HepG2 (cell line): Measurements from ENCODE around the gene SLC43A1. TPM values are rescaled to one million over a fixed set of nuclear protein-coding genes. Genes with fewer than 3 reads are reported as not detected.

Experiments used
- ATAC-seq: fragments of 200-7000 bp; cut with Tn5 transposase; 3 replicates; pipeline ENCODE4 v1.9.1; 2020; ENCODE audit warnings: mild to moderate bottlenecking, moderate library complexity
- BruUV-seq: library from RNA; stranded (reverse); fragments of 400-500 nt; replicated peaks from 2 replicates; lab custom pipeline; 2021; lab: Mats Ljungman, UMichigan
- CTCF ChIA-PET: fragments of 300-600 bp; formaldehyde crosslinking; extraction: SDS; loops from one replicate; lab custom pipeline; 2021; ENCODE audit warnings: low total read pairs, inconsistent platforms, low intra/inter-chr PET ratio; lab: Yijun Ruan, JAX
- POLR2A ChIA-PET: fragments of 350-600 bp; sonication (Branson Sonifier 250); formaldehyde crosslinking; loops from one replicate; lab custom pipeline; 2020; ENCODE audit warnings: antibody characterized with exemption, inconsistent platforms; lab: Yijun Ruan, JAX
- DNase-seq: peaks from one replicate; pipeline ENCODE4 v3.0.0-alpha.2; 2015; ENCODE audit warnings: low spot score
- FAIRE-seq: peaks from 3 replicates; lab custom pipeline; 2011; peaks lifted over from hg19 to GRCh38; lab: Jason Lieb, UNC
- H2AFZ ChIP-seq: one replicate; pipeline ENCODE4 v1.6.1; 2011; ENCODE audit warnings: low read length, inconsistent platforms
- H3K27ac ChIP-seq: fragments of 300-600 bp; 3 replicates; pipeline ENCODE4 v1.8.0; 2011; ENCODE audit warnings: mixed run types, mild to moderate bottlenecking, mixed read lengths, low read length, inconsistent platforms; ENCODE audit not compliant: insufficient read depth; ENCODE audit errors: extremely low read length
- H3K27me3 ChIP-seq, 2 experiments: fragments of 200-600 bp in 1 of 2; 2 replicates in 1 of 2; 3 replicates in 1 of 2; pipeline versions ENCODE4 v1.6.0 to v1.8.0; 2011; ENCODE audit warnings: low read length in 2 of 2, mild to moderate bottlenecking in 2 of 2, moderate library complexity in 2 of 2, inconsistent platforms in 1 of 2; ENCODE audit not compliant: insufficient read depth in 2 of 2, control insufficient read depth in 1 of 2
- H3K36me3 ChIP-seq, 2 experiments: fragments of 200-600 bp in 1 of 2; replicated peaks in 1 of 2; 2 replicates in 1 of 2; 3 replicates in 1 of 2; pipeline versions ENCODE4 v1.5.1 to v1.8.0; 2011; ENCODE audit warnings: low read length in 2 of 2, inconsistent platforms in 1 of 2; ENCODE audit not compliant: insufficient read depth in 2 of 2, control insufficient read depth in 1 of 2
- H3K4me1 ChIP-seq: 2 replicates; pipeline ENCODE4 v1.5.1; 2012; ENCODE audit warnings: low read length, inconsistent platforms; ENCODE audit not compliant: insufficient read depth
- H3K4me2 ChIP-seq: 2 replicates; pipeline ENCODE4 v1.6.0; 2011; ENCODE audit warnings: low read depth, low read length, inconsistent platforms
- H3K4me3 ChIP-seq, 3 experiments: fragments of 200-600 bp in 1 of 3; sonication (generic), shearing (Covaris generic) in 1 of 3; replicated peaks in 1 of 3; 2 replicates each; pipeline ENCODE4 v1.5.1; 2011 to 2016; ENCODE audit warnings: low read length in 3 of 3, inconsistent platforms in 2 of 3, low read depth in 2 of 3, mild to moderate bottlenecking in 2 of 3, control low read depth in 1 of 3, mixed read lengths in 1 of 3; ENCODE audit not compliant: insufficient read depth in 1 of 3
- H3K79me2 ChIP-seq: one replicate; pipeline ENCODE4 v1.6.1; 2011; ENCODE audit warnings: low read length, inconsistent platforms; ENCODE audit not compliant: insufficient read depth
- H3K9ac ChIP-seq: 2 replicates; pipeline ENCODE4 v1.6.0; 2011; ENCODE audit warnings: mild to moderate bottlenecking, low read depth, low read length, inconsistent platforms; ENCODE audit not compliant: insufficient read depth
- H3K9me3 ChIP-seq: 2 replicates; pipeline ENCODE4 v1.5.1; 2012; ENCODE audit warnings: mild to moderate bottlenecking, low read length
- H4K20me1 ChIP-seq: 2 replicates; pipeline ENCODE4 v1.6.0; 2011; ENCODE audit warnings: inconsistent platforms, mild to moderate bottlenecking, low read length, moderate library complexity; ENCODE audit not compliant: insufficient read depth
- ARNT ChIP-seq: fragments of 450-650 bp; IDR thresholded peaks from 2 replicates; pipeline ENCODE4 v1.6.1; 2017
- BHLHE40 ChIP-seq: IDR thresholded peaks from 2 replicates; pipeline ENCODE4 v1.6.1; 2011; ENCODE audit warnings: low read length, improper control_type of control experiment
- BRCA1 ChIP-seq: sonication (generic); formaldehyde crosslinking; IDR thresholded peaks from 2 replicates; pipeline ENCODE4 v1.4.0; 2020; ENCODE audit warnings: missing genetic modification reagents
- ELK4 ChIP-seq: sonication (generic); formaldehyde crosslinking; IDR thresholded peaks from 2 replicates; pipeline ENCODE4 v1.9.0; 2021; ENCODE audit warnings: missing genetic modification reagents, borderline replicate concordance
- IRF9 ChIP-seq: sonication (generic); formaldehyde crosslinking; IDR thresholded peaks from 2 replicates; pipeline ENCODE4 v1.8.0; 2022; ENCODE audit warnings: missing genetic modification reagents, mild to moderate bottlenecking, borderline replicate concordance
- KAT7 ChIP-seq: IDR thresholded peaks from 2 replicates; pipeline ENCODE4 v1.6.1; 2018; ENCODE audit warnings: borderline replicate concordance, missing compliant biosample characterization
- KDM2A ChIP-seq: sonication (generic); formaldehyde crosslinking; IDR thresholded peaks from 2 replicates; pipeline ENCODE4 v1.4.0; 2020; ENCODE audit warnings: low read depth, missing genetic modification reagents, borderline replicate concordance
- MXD4 ChIP-seq: IDR thresholded peaks from 2 replicates; pipeline ENCODE4 v1.6.1; 2016; ENCODE audit warnings: mild to moderate bottlenecking, missing biosample characterization, missing genetic modification reagents
- NONO ChIP-seq, 2 experiments: fragments of 450-650 bp in 1 of 2; sonication (generic) in 1 of 2; formaldehyde crosslinking in 1 of 2; IDR thresholded peaks in 1 of 2; conservative IDR thresholded peaks in 1 of 2; 2 replicates each; pipeline versions ENCODE4 v1.6.1 to v1.8.0; 2017 to 2022; ENCODE audit warnings: mild to moderate bottlenecking in 1 of 2, missing genetic modification reagents in 1 of 2, moderate library complexity in 1 of 2
- PCBP1 ChIP-seq: fragments of 200-400 bp; formaldehyde crosslinking; IDR thresholded peaks from 2 replicates; pipeline ENCODE4 v1.6.1; 2017; ENCODE audit warnings: mild to moderate bottlenecking, low read depth, low read length, borderline replicate concordance
- TBL1XR1 ChIP-seq: fragments of 150-350 bp; IDR thresholded peaks from 2 replicates; pipeline ENCODE4 v1.6.1; 2014; ENCODE audit warnings: borderline replicate concordance, low read length; ENCODE audit not compliant: partially characterized antibody
- ZBTB33 ChIP-seq: sonication (generic); formaldehyde crosslinking; IDR thresholded peaks from 2 replicates; pipeline ENCODE4 v1.4.0; 2020; ENCODE audit warnings: missing genetic modification reagents
- ZNF841 ChIP-seq: sonication (generic); formaldehyde crosslinking; IDR thresholded peaks from 2 replicates; pipeline ENCODE4 v1.8.1; 2023; ENCODE audit warnings: missing genetic modification reagents, borderline replicate concordance
- WGBS: methylation state at CpG from one replicate; pipeline ENCODE4 v1.1.6; 2017; ENCODE audit warnings: low lambda C conversion rate; 5-methylcytosine and 5-hydroxymethylcytosine counted together
- in situ Hi-C: cut with HindIII; loops from 2 replicates; pipeline ENCODE4 v1.10.0; 2017; ENCODE audit warnings: low pct_unique_long_range_greater_than_20kb; ENCODE audit not compliant: extremely low pct_ligation_motif_present
- intact Hi-C: fragments of 100-400 bp; cut with micrococcal nuclease; formaldehyde crosslinking; loops from one replicate; pipeline ENCODE4 v1.10.0; 2022; ENCODE audit not compliant: unreplicated experiment
- polyA plus RNA-seq, 8 experiments: library from polyadenylated mRNA; depleted of rRNA in 3 of 8; stranded (reverse) in 7 of 8; unstranded in 1 of 8; fragments of >200 nt; fragmentation: Illumina TruSeq in 4 of 8; extraction: Trizol in 4 of 8; gene quantifications; 2 replicates each; pipeline versions ENCODE4 v1.2.1 to v1.2.3, GENCODE V29; 2011 to 2016; ENCODE audit warnings: low read depth in 4 of 8, missing spikeins in 1 of 8, mixed read lengths in 1 of 8; ENCODE audit not compliant: insufficient read depth in 1 of 8
- total RNA-seq, 5 experiments: library from RNA; depleted of rRNA; stranded (reverse); fragments of >200 nt; fragmentation: Illumina TruSeq; extraction: Trizol; gene quantifications; 2 replicates each; pipeline ENCODE4 v1.2.3, GENCODE V29; 2016; ENCODE audit warnings: low read depth in 1 of 5
- TF ChIP-seq, protein P1 (sequence below): sonication (generic); formaldehyde crosslinking; conservative IDR thresholded peaks from 2 replicates; pipeline ENCODE4 v1.4.0; 2020; ENCODE audit warnings: missing genetic modification reagents
- TF ChIP-seq, protein P2 (sequence below), 2 experiments: sonication (generic) in 1 of 2; formaldehyde crosslinking in 1 of 2; IDR thresholded peaks; 2 replicates each; pipeline versions ENCODE4 v1.5.1 to v1.6.1; 2011 to 2020; ENCODE audit warnings: borderline replicate concordance in 1 of 2, low read depth in 1 of 2, low read length in 1 of 2, mild to moderate bottlenecking in 1 of 2, missing genetic modification reagents in 1 of 2, moderate library complexity in 1 of 2

Gene SLC43A1
- total and polyA plus RNA-seq, 2 of the 13 experiments (the other 11 are each of a cell fraction or from before 2014, with no cell fraction given) = 72.3 to 87.6 TPM

DNA sequence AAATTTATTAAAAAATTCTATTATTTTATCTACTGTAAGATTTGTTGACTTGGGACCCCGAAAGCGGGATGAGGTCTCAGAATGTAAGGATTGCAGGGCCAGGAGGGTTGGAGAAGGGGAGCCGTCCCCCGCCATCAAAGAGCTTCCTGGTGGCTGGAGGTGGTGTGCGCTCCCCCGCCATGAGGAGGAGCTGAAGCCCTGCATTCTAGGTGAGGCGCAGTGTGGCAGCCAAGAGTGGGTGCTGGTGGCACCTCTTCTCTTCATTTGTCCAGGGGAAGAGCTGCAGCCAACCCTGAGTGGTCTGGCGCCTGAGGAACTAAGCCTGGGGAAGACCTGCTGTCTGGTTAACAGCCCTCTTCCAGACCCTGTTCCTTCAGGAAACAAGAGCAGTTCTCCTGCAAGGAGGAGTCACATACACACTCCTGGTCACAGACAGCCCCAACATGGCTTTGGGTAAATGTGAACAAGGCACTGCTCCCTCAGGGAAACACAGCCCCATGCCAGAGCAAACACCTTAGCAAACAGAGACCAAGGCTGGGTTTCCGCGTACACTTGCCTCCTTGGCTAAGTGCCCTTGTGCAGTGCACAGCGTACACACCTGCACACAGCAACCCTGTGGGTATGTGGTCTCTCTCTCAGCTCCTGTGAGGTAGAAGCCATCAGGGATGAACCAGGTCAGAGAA is 37.9 kb downstream of the SLC43A1 start:
- no peak overlapping the region for H3K4me3 ChIP-seq
- CTCF ChIA-PET = no interaction called here
- in situ Hi-C loops (no loop called here), intact Hi-C loops (loop anchor here (1.0 kb wide), 1 partner anchor 50 kb away; no protein-coding TSS in a partner anchor)
- H3K27ac ChIP-seq = no peak overlapping the region
- no peak for ATAC-seq
- no peaks in the 10 kb centered on the region for H3K27me3 ChIP-seq
- no peak for DNase-seq
- no peak overlapping the region for H2AFZ ChIP-seq
- no peak overlapping the region for H3K9ac ChIP-seq
- H3K79me2 ChIP-seq = no peaks in the 10 kb centered on the region
- H3K4me1 ChIP-seq = peaks cover 47% of the 10 kb centered on the region
- no peak for FAIRE-seq
- WGBS = 96% methylated on average over 6 of the region's 11 CpGs
- POLR2A ChIA-PET = interaction anchor here (1.0 to 1.9 kb wide), 5 partner anchors 17 to 132 kb away, joined by 3 to 5 read pairs (median 3); partner anchors contain the start of genes RTN4RL2 and SLC43A1
- BruUV-seq = no TSS peak
- H4K20me1 ChIP-seq = no peaks in the 10 kb centered on the region
- no peaks in the 10 kb centered on the region for H3K9me3 ChIP-seq
- no peak overlapping the region for H3K4me2 ChIP-seq
- H3K36me3 ChIP-seq = no peaks in the 10 kb centered on the region
- TF ChIP-seq ELK4 (no peak), BRCA1 (no peak), NONO (IDR thresholded peaks at IDR 0.05) (no peak), NONO (CRISPR knock-in tag; conservative IDR thresholded peaks at IDR 0.05) (0 out of 2 replicates have a peak, but pooled peaks have one; percentile 32), IRF9 (CRISPR knock-in tag) (no peak), TBL1XR1 (no peak), KDM2A (CRISPR knock-in tag) (no peak; the same call in 1 of the 2 replicates), PCBP1 (no peak), ZNF841 (CRISPR knock-in tag) (no peak), MXD4 (no peak), KAT7 (CRISPR knock-in tag) (no peak), BHLHE40 (no peak), ZBTB33 (CRISPR knock-in tag) (peak; percentile 69; the same call in 1 of the 2 replicates), ARNT (no peak)
- TF ChIP-seq, protein P1, sequence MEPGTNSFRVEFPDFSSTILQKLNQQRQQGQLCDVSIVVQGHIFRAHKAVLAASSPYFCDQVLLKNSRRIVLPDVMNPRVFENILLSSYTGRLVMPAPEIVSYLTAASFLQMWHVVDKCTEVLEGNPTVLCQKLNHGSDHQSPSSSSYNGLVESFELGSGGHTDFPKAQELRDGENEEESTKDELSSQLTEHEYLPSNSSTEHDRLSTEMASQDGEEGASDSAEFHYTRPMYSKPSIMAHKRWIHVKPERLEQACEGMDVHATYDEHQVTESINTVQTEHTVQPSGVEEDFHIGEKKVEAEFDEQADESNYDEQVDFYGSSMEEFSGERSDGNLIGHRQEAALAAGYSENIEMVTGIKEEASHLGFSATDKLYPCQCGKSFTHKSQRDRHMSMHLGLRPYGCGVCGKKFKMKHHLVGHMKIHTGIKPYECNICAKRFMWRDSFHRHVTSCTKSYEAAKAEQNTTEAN (CRISPR knock-in tag) = no peak
- TF ChIP-seq, protein P2, sequence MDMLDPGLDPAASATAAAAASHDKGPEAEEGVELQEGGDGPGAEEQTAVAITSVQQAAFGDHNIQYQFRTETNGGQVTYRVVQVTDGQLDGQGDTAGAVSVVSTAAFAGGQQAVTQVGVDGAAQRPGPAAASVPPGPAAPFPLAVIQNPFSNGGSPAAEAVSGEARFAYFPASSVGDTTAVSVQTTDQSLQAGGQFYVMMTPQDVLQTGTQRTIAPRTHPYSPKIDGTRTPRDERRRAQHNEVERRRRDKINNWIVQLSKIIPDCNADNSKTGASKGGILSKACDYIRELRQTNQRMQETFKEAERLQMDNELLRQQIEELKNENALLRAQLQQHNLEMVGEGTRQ (IDR thresholded peaks at IDR 0.05; ENCODE audit: low read depth, low read length) = no peak
- TF ChIP-seq, protein P2 (CRISPR knock-in tag; IDR thresholded peaks at IDR 0.05; ENCODE audit: borderline replicate concordance) = no peak
